Fibroblast of villous mesenchyme (primary cell): Measurements from ENCODE around the gene MEF2B. TPM values are rescaled to one million over a fixed set of nuclear protein-coding genes. Genes with fewer than 3 reads are reported as not detected.
"Not testable (repeated sequence)": the region's sequence is repeated elsewhere in the genome, so short reads cannot be mapped to it uniquely, and the experiment has no call there.

Experiments
- DNase-seq: peaks from one replicate; pipeline ENCODE4 v3.0.0-alpha.2; 2010; ENCODE audit warnings: low read depth
- H3K4me3 ChIP-seq: 2 replicates; pipeline ENCODE4 v1.5.1; 2011; ENCODE audit warnings: low read depth, mild to moderate bottlenecking, low read length
- total RNA-seq: library from RNA; depleted of rRNA; stranded (reverse); fragments of >200 nt; gene quantifications from 2 replicates; pipeline ENCODE4 v1.2.3, GENCODE V29; 2012
- TF ChIP-seq, protein P1 (sequence below): IDR thresholded peaks from 2 replicates; pipeline ENCODE4 v1.5.1; 2012; ENCODE audit warnings: low read depth, mild to moderate bottlenecking, low read length; ENCODE audit not compliant: insufficient read depth

Gene MEF2B
- total RNA-seq, 1 donor = not detected

DNA sequence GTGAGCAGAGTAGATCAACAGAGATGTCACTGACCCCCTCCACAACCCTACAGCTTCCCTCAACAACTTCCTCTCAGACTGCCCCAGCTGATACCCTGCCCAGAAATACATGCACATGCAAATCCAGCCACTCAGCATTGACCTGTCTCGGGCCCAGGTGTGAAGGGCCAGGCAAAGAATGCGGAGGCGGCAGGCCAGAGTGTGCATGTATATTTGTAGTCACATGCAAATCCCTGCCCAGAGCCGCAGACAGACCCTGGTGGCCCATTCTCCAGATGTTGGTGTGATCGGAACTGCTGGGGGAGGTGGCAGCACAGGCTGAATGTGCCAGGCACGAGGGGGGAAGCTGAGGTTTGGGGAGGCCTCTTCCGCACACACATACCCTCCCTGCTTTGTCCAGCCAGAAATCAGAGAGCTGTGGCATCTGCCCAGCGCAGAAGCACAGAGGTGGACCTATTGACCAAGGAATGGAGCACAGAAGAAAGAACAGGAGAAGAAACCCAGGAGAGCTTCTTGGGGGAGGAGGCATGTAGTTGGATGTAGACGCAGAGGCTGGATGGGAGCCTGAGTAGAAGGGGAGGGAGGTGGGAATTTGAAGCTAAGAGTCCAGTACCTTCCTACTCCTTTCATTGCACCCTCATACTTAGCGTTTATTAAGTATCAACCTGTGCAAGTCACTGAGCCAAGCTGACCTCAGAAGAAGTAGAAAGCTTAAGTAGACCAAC lies 14.4 kb downstream of the MEF2B start:
- H3K4me3 ChIP-seq = no peak overlapping the region
- TF ChIP-seq, protein P1, sequence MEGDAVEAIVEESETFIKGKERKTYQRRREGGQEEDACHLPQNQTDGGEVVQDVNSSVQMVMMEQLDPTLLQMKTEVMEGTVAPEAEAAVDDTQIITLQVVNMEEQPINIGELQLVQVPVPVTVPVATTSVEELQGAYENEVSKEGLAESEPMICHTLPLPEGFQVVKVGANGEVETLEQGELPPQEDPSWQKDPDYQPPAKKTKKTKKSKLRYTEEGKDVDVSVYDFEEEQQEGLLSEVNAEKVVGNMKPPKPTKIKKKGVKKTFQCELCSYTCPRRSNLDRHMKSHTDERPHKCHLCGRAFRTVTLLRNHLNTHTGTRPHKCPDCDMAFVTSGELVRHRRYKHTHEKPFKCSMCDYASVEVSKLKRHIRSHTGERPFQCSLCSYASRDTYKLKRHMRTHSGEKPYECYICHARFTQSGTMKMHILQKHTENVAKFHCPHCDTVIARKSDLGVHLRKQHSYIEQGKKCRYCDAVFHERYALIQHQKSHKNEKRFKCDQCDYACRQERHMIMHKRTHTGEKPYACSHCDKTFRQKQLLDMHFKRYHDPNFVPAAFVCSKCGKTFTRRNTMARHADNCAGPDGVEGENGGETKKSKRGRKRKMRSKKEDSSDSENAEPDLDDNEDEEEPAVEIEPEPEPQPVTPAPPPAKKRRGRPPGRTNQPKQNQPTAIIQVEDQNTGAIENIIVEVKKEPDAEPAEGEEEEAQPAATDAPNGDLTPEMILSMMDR = no peak
- DNase-seq = no peak

DNA sequence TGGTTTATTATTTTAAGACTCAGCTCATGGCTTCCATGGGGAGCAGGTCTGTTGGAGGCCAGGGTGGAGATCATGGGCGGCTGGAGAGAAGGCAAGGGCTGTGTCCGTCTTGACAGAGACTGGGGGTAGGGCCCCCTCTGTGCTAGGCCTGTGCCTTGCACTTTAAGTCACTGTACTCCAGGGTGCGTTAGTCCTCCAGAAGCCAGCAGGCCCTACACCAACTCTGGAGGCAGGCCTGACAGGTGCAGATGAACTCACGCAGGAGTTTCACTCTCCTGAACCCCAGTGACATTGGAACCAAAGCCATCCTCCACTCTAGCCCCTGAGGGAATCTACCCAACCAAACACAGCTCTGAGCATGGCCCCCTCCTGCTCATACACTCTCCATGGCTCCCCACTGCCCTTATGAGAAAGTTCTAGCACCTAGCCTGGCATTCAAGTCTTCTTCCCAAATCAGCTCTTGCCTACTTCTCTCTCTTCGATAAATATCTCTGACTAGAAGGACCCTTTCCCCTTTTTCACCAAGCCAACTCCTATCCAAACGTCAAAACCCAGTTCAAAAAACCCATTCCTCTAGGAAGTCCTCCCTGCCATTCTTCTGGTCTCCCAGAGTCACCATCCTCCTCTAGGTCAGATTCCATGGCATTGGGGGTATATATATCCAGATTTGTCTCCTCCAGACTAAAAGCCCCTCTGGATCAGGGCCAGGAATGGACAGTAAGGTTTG lies 15.1 kb downstream of the MEF2B start:
- H3K4me3 ChIP-seq = no peak overlapping the region
- no peak for DNase-seq
- TF ChIP-seq, protein P1 = no peak

DNA sequence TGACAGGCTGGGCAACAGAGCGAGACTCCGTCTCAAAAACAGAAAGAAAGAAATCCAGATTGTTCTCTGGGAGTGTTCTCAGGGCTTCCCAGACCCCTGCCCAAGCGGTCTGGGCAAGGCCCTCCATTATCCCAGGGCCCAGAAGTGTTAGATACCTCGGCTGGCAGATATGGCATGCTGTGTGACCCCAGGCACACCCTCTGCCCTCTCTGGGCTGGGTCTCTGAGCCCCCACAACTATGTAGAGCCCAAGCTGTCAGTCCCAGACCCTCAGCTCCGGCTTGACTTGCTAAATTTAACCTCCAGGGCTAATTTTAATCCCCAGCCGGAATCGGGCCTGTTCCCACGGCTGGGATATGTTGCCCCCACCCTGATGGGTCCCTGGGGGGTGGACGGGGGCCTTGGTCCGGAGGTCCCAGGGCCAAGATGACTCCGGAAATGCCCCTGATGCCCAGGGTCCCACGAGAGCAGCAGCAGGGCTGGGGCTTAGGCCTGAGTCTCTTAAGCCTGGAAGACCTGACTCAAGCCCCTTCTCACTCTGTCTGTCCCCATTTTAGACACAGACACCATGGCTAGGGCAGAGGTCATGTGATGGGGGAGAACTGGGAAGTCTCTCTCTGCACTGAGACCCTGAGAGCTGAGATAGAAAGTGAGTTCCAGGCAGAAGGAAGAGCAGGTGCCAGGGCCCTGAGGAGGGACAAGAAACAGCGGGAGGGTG lies 17.2 kb downstream of the MEF2B start:
- H3K4me3 ChIP-seq = no peak overlapping the region
- no peak for DNase-seq
- TF ChIP-seq, protein P1 = no peak

DNA sequence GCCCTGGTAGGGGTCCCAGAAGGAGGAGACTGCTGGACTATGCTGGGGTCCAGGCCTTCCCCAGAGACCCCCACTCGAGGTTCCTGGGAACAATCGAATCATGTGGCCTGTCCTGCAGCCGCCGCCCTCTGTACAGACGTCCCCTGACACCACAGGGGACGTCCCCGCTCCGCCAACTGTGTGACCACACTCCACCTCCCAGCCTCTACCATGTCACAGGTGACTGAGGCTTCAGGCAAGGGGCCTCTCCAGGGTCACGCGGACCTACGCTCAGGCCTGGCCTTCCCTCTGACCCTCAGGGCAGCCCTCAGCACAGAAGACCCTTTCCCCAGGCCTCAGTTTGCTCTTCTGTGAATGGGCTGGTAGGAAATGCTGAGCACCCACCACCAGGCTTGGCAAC lies 18.6 kb downstream of the MEF2B start:
- no peak overlapping the region for H3K4me3 ChIP-seq
- TF ChIP-seq, protein P1 = no peak
- no peak for DNase-seq

DNA sequence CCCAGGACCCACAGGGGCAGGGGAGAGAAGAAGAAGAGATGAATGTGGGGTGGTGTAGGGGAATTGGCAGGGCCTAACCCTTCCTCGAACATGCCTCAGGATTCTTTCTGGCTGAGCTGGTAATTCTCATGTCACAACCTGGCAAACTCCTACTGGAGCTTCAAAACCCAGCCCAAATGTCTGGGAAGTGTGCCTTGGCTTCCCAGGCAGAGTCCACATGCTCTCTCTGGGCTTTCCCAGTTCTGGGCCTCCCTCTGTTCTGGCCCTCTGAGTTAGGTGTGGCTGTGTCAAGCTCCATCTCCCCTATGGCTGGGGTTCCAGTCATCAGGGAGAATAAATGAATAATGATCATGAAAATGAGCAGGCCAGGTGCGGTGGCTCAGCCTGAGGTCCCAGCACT lies 20.6 kb downstream of the MEF2B start:
- no peak overlapping the region for H3K4me3 ChIP-seq
- TF ChIP-seq, protein P1 = no peak
- no peak for DNase-seq

DNA sequence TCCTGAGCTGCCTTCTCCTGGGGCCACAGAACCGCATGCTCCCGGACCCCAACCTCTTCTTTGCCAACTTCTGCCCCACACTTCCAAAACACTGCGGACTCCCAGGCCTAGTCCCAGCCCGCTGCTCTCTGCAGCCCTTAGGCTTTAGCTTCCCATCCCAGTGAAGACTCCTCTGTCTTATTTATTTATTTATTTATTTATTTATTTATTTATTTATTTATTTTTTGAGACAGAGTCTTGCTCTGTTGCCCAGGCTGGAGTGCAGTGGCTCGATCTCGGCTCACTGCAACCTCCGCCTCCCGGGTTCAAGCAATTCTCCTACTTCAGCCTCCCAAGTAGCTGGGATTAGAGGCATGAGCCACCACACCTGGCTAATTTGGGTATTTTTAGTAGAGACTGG lies 21.6 kb downstream of the MEF2B start:
- H3K4me3 ChIP-seq, DNase-seq: not testable (repeated sequence)

DNA sequence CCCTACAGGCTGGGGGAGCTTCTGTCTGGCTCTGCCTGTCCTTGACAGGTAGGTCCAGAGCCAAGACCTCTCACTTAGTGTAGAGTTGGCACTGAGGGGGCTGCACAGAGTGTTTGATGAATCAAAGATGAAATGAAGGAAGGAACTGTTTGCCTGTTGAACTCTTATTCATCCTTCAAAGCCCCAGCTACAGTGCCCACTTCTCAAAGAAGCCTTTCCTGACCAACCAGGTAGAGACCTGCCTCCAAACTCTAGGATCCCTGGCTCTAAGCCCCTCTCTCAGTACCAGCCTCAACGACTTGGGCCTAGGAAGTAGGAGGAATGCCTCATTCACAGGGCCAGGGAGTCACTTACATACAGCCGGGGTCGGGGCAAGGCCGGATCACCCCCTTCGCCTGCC lies 22.7 kb downstream of the MEF2B start:
- TF ChIP-seq, protein P1 = no peak
- no peak for DNase-seq
- H3K4me3 ChIP-seq = no peak overlapping the region
